NCI-H2107 treated with DMSO at 0.1 percent for 48 hours (cell line): ENCODE data around the gene TEX101.
"Not testable (repeated sequence)": the region's sequence is repeated elsewhere in the genome, so short reads cannot be mapped to it uniquely, and the experiment has no call there.

ENCODE experiments used
- DNase-seq: peaks from one replicate; lab custom pipeline; 2025; ENCODE audit not compliant: unreplicated experiment; lab: John Stamatoyannopoulos, UW

Gene TEX101

DNA sequence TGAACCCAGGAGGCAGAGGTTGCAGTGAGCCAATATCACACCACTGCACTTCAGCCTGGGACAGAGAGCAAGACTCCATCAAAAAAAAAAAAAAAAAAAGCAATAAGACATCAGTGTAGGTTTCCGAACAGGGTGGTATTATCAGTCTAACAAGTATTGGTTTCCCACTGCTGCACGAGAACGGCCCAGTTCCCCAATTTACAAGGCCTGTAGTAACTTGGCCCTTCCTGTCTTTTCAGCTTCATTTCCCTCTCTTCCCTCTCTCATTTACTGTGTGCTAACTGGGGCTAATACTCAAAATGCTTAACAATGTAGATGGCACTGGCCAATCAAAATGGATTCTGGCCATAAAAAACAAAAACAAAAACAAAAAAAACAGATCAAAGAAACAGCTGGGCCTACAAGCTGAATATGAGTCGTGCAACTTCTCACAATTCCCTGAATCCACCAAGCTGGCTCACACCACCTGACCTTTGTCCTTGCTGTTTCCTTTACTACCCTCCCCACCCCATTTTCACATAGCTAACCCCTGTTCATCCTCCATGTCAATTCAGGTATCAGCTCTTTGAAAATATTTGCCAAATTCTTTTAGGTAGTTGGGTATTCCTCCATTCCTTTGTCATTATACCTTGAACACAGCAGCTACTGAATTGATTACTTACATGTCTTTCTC lies 2.4 kb downstream of the TEX101 start:
- no peak for DNase-seq

DNA sequence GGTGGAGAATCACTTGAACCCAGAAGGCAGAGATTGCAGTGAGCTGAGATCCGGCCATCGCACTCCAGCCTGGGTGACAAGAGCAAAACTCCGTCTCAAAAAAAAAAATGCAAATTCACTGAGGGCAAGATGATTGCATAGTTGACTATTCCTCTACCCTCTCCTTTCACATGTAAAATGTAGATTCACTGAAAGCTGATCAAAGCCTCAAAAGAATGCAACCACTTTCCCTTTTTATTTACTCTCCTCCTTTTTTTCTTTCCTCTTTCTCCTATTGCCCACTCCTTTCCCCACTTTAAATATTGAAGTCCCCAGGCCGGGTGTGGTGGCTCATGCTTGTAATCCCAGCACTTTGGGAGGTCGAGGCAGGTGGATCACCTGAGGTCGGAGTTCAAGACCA lies 6.3 kb downstream of the TEX101 start:
- no peak for DNase-seq

DNA sequence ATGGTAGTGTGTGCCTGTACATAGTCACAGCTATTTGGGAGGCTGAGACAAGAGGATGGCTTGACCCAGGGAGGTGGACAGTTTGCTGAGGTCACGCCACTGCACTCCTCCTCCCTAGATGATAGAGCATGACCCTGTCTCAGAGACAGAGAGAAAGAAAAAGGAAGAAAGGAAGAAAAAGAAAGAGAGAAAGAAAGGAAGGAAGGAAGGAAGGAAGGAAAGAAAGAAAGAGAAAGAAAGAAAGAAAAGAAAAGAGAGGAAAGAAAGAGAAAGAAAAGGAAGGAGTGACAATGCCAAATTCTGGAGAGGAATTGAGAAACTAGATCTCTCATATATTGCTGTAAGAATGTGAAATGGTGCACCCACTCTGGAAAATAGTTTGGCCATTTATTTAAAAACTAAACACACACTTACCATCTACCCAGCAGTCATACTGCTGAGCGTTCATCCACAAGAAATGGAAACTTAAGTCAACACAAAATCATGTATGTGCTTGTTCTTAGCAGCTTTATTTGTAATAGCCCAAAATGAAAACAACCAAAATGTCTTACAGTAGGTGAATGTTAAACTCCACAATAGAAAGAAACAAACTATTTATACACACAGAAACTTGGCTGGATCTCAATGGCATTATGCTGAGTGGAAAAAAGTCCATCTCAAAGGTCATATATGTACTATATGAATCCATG lies 7.5 kb downstream of the TEX101 start:
- no peak for DNase-seq

DNA sequence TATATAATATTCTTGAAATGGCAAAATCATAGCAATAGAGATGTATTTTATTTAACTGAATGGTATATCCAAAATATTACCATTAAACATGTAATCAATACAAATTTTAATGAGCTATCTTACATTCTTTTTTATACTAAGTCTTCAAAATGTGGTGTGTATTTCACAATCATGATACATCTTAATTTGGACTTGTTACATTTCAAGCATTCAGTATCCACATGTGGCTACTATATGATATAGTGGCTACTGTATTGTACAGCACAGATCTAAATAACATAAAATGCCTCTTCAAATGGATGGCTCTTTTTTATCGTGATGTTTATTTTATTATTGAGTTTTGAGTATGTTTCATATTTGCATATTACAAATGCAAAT lies 8.0 kb downstream of the TEX101 start:
- DNase-seq = no peak

DNA sequence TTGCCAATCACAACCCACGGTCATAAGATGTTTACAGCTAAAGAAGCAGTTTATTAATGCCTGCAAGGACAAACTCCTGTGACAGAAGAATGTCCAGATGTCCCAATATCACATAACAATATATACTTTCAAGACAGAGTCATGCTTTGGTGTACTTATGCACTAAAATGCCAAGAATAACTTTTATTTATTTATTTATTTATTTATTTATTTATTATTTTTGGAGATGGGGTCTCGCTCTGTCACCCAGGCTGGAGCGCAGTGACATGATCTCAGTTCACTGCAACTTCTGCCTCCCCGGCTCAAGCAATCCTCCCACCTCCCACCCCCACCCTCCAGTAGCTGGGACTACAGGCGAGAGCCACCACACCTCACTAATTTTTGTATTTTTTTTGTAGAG lies 9.1 kb downstream of the TEX101 start:
- no peak for DNase-seq

DNA sequence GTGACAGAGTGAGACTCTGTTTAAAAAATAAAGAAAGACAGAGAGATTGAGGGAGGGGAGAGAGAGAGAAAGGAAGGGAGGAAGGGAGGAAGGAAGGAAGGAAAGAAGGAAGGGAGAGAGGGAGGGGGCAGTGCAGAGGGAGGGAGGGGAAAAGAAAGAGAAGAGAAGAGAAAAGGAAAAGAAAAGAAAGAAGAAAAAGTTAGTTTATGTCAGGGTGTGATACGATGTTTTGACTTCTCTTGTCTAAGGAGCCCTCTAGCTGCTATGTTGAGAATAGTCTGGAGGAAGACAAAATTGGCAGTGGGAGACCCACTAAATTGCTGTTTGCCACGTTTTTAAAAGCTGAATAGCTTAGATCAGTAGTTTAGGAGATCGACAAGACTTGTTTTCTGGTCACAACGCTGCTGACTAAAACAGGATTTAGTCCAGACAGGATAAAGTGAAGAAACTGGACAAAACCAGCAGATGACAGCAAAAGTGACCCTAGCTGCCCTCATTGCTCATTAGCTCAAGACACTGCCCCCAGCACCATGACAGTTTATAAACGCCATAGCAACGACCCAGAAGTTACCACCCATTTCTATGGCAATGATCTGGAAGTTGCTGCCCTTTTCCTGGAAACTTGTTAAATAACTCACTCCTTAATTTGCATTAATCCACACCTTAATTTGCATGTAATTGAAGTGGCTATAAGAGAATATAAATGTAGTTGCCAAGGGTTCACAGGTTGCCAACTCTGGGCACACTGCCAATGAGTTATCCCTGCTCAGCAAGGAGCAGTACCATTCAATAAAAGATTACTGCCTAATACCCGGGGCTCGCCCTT lies 11.1 kb downstream of the TEX101 start:
- DNase-seq = no peak

DNA sequence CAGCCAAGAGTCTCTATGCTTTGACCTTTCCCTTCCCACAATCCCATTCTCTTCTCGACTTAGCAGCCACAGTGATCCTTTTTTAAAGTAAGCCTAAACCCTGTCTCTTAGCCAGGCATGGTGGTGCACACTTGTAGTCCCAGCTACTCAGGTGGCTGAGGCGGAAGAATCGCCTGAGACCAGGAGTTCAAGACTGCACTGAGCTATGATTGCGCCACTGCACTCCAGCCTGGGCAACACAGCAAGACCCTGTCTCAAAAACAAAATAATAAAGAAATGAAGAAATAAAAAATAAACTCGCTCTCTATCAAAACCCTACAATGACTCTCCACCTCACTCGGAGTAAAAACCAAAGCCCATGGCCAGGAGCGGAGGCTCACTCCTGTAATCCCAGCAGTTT lies 14.7 kb downstream of the TEX101 start:
- DNase-seq = no peak

DNA sequence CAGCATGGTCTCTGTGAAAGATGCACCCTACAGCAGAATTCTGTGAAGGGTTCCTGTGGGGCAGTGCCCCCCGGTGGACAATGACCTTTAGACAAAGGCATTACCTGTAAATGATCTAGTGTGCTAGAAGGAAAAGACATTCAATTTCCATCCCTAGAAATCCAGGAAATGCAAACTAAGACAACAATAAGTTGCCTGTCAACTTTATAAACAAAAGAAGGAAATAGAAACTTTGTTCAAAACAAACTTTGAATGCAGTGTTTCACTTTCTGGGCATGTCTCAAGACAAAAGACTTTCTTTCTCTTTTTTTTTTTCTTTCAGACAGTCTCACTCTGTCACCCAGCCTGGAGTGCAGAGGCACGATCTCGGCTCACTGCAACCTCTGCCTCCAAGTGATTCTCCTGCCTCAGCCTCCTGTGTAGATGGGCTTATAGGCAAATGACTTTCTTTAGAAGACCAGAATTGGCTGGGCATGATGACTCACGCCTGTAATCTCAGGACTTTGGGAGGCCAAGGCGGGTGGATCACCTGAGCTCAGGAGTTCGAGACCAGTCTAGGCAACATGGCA lies 15.5 kb downstream of the TEX101 start:
- DNase-seq = no peak

DNA sequence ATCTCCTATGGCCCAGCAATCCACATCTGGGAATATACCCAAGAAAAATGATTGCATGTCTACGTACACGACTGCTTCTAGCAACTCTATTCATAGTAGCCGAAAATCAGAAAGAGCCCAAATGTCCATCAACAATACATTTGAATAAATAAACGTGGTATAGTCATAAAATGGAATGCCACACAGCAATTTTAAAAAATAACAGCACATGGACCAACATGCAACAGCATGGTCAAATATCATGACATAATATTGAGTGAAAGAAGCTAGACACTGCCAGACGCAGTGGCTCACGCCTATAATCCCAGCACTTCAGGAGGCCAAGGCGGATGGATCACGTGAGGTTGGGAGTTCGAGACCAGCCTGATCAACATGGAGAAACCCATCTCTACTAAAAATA lies 16.3 kb downstream of the TEX101 start:
- DNase-seq = no peak

DNA sequence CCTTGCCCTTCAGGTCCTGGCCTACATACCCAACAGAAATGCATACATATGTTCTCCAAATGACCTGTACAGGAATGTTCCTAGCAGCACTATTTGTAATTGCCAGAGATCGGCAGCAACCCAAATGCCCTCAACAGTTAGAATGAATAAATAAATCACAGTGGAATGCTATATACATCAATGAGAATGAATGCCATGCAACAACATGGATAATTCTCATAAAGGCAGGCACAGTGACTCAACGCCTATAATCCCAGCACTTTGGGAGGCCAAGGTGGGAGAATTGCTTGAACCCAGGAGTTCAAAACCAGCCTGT lies 18.6 kb downstream of the TEX101 start:
- DNase-seq = no peak

DNA sequence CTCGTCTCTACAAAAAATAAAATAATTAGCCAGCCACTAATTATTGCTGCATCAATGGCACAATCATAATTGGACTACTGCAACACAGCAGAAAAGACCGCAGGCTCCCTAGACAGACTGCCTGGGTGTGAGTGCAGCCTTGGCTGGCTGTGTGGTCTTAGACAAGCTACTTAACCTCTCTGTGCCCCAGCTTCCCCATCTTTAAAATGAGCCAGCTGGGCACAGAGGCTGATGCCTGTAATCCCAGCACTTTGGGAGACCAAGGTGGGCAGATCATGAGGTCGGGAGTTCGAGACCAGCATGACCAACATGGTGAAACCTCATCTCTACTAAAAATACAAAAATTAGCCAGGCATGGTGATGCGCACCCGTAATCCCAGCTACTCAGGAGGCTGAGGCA lies 19.0 kb downstream of the TEX101 start:
- no peak for DNase-seq

DNA sequence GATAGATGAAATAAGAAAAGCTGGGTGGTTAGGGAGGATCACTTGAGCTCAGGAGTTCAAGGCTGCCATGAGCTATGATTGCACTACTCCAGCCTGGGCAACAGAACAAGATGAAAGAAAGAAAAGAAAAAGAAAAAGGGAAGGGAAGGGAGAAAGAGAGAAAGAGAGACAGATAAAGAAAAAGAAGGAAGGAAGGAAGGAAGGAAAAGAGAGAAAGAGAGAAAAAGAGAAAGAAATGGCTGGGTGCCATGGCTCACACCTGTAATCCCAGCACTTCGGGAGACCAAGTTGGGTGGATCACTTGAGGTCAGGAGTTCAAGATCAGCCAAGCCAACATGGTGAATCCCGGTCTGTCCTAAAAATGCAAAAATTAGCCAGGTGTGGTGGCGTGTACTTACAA lies 21.1 kb downstream of the TEX101 start:
- no peak for DNase-seq

DNA sequence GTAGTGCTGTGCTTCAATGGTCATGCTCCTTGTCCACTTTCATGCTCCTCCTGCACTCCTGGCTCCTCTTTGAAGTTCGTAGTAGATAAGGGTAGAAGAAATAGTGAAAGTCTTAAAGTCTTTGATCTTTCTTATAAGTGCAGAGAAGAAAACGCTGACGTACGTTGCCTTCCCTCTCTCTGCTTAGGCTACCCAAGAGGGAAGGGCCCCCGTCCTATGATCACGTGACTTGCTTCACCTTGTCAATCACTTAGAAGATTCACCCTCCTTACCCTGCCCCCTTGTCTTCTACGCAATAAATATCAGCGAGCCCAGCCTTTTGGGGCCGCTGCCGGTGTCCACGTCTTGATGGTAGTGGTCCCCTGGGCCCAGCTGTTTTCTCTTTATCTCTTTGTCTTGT lies 22.6 kb downstream of the TEX101 start:
- not testable (repeated sequence) for DNase-seq

DNA sequence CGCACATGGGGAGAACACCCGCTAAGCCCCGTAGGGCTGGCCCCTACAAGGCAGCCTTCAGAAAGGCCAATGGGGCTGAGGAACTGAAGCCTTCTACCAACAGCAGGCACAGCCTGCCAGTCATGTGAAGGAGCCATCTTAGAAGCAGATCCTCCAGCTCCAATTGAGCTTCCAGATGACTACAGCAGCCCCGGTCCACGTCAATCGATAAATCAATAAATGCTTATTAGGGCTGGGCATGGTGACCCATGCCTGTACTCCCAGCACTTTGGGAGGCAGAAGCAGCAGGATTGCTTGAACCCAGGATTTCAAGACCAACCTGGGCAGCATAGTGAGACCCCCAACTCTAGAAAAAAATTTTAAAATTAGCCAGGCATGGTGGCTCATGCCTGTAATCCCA lies 23.0 kb downstream of the TEX101 start:
- DNase-seq = no peak

DNA sequence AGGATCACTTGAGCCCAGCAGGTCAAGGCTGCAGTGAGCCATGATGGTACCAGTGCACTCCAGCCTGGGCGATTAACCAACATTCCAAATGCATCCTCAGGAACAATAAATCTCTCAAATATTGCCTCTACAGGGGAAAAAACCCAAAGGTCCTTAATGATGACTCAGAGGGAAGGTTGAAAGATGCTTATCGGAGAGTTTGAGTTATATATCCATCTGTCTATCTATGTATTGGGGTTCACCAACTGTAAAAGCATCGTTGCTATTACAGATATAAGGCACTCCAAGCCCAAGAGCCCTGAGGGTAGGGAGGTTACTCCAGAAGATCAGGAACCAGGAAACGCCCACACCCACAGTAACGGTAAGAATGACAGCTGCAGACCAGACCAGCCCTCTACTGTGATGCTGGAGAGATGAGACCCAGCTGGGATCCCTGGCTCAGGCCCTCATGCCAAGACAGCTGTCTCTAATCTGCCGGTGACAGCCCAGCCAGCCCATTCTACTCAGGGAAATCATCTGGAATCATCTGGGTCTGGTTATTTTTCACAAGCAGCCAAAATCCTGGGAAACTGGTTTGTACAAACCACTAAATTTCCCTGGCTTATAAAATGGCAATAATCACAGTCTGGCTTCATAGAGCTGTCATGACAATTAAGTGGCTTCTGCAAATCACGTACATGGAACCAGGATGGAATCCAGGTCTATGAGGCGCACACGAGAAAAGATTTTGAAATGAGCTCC lies 23.8 kb downstream of the TEX101 start:
- DNase-seq = no peak

DNA sequence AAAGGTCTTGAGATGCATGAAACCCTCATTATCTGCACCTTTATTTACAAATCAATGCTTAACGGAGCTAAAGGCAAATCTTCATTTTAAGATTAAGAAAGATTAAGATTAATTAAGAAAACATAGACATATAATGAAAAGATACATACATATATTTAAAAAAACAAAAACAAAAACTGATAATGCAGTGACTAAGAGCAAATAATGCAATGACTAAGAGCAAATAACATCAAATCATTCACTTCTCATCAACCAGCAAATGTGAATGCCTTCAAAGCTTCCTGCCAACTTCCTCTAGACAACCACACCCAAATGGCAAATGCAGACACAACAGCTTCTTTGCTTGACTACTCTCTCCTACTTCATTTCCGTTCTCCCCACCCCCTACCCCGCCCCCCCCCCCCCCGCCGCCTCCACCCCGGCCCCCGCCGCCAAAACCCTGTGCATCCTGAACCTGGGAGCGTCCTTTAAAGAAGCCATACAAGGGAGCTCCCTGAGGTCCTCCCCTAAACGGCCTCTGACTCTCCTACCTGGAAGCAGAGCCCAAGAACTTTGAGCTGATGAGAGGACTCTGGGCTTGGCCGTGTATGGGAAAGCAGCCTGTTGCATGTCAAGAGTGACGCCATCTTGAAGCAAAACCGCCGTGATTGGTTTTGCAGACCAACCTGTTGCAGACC lies 24.5 kb downstream of the TEX101 start:
- DNase-seq = no peak

DNA sequence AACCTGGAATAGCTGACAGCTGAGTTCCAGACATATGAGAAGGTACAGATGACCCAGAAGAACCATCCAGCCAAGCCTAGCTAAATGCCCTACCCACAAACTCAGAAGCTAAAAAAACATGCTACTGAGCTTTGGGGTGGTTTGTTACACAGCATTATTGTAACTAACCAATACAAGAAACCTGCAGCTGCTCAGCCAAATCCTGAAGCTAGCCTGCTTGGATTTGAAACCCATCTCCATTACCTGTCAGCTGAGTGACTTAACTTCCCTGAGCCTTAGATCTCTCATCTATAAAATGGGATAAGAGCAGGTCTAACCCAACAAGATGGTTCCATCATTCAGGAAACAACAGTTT lies 25.0 kb downstream of the TEX101 start:
- DNase-seq = no peak

DNA sequence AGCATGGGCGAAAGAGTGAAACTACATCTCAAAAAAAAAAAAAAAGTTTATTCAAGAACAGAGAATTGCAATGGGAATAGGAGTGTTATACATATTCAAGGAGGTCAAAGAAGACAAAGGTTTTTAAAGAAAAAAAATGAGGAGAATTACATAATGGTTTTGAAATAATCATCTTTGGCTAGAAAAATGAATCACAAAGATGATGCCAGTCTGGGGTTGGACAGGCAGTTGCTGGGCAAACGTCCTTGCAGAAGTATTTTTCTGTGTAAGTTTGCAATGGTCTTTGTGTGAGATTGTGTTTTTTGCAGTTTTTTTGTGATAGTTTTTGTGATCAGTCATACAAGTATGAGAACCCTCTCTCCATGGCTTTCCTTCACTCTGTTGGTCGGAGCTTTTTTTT lies 27.0 kb downstream of the TEX101 start:
- DNase-seq = no peak

DNA sequence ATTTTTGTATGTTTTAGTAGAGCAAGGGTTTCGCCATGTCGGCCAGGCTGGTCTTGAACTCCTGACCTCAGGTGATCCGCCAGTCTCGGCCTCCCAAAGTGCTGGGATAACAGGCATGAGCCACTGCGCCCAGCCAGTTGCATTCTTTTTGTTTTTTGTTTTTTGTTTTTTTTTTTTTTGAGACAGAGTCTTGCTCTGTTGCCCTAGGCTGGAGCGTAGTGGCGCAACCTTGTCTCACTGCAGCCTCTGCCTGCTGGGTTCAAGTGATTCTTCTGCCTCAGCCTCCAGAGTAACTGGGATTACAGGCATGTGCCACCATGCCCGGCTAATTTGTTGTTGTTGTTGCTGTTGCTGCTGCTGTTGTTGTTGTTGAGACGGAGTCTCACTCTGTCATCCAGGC lies 29.4 kb downstream of the TEX101 start:
- DNase-seq = not testable (repeated sequence)

DNA sequence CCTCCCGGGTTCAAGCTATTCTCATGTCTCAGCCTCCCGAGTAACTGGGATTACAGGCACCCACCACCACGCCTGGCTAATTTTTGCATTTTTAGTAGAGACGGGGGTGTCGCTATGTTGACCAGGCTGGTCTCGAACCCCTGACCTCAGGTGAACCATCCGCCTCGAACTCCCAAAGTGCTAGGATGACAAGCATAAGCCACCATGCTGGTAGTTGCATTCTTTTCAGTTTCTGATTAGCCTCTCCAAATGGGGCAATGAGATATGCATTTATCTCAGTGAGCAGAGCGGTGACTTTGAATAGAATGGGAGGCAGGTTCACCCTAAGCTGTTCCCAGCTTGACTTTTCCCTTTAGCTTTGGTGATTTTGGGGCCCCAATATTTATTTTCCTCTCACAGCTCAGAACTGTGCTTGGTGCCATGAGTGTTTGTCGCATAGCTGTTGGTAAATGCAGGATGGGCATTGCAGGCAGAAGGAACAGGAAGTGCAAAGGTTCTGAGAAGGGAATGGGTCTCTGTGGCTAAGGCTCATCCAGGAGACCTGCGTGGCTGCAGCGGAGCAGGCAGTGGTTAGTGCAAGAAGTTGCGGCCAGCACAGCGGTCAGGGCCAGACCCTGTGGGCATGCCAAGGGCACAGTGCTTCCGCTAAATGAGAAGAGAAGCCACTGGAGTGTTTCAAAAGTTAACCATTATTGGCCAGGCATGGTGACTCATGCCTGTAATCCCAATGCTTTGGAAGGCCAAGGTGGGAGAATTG lies 30.0 kb downstream of the TEX101 start:
- DNase-seq = no peak
